Stomach (tissue), 9 donors: ENCODE measurements around the gene POLR3B. TPM values are rescaled to one million over a fixed set of nuclear protein-coding genes. Genes with fewer than 3 reads are reported as not detected.

Source experiments
- DNase-seq, 2 donors: peaks; one replicate each; pipeline versions ENCODE4 v3.0.0 to v3.0.0-alpha.2; 2013 to 2019
- H3K27ac ChIP-seq, 5 donors: fragments of 200-600 bp in 4 of 5; sonication (generic) in 4 of 5; one replicate each; pipeline ENCODE4 v1.5.1; 2013 to 2019; ENCODE audit warnings: mild to moderate bottlenecking in 1 of 5, moderate library complexity in 1 of 5
- H3K27me3 ChIP-seq, 3 donors: fragments of 200-600 bp; sonication (generic); one replicate each; pipeline ENCODE4 v1.5.1; 2017 to 2019; ENCODE audit warnings: mixed run types in 1 of 3
- H3K36me3 ChIP-seq, 4 donors: fragments of 200-600 bp; sonication (generic); 1 replicate in 3 of 4; 2 replicates in 1 of 4; pipeline ENCODE4 v1.5.1; 2016 to 2019
- H3K4me1 ChIP-seq, 4 donors: fragments of 200-600 bp; sonication (generic); one replicate each; pipeline ENCODE4 v1.5.1; 2016 to 2019
- H3K4me3 ChIP-seq, 4 donors: fragments of 200-600 bp; sonication (generic) in 3 of 4; one replicate each; pipeline ENCODE4 v1.5.1; 2016 to 2019; ENCODE audit warnings: mild to moderate bottlenecking in 1 of 4
- H3K9me3 ChIP-seq, 4 donors: fragments of 200-600 bp; sonication (generic); one replicate each; pipeline ENCODE4 v1.5.1; 2016 to 2019
- CTCF ChIP-seq, 7 experiments: fragments of 450-650 bp in 4 of 7; fragments of 200-600 bp in 3 of 7; sonication (generic) in 3 of 7; IDR thresholded peaks; one replicate each; pipeline ENCODE4 v1.5.1; 2016 to 2019; ENCODE audit warnings: antibody characterized with exemption in 7 of 7, control low read depth in 2 of 7, mild to moderate bottlenecking in 1 of 7
- EP300 ChIP-seq: sonication (generic); formaldehyde crosslinking; IDR thresholded peaks from one replicate; pipeline ENCODE4 v1.6.1; 2017; ENCODE audit warnings: antibody characterized with exemption
- POLR2A ChIP-seq, 4 donors: fragments of 450-650 bp; IDR thresholded peaks; one replicate each; pipeline ENCODE4 v1.6.1; 2016; ENCODE audit warnings: antibody characterized with exemption in 4 of 4, control low read depth in 2 of 4, mild to moderate bottlenecking in 1 of 4, moderate library complexity in 1 of 4
- POLR2AphosphoS5 ChIP-seq, 3 donors: sonication (generic); formaldehyde crosslinking; IDR thresholded peaks; one replicate each; pipeline ENCODE4 v1.6.1; 2016; ENCODE audit warnings: antibody characterized with exemption in 3 of 3
- WGBS, 5 donors: extraction: QIAGEN DNeasy Blood & Tissue Kit in 3 of 5; methylation state at CpG; one replicate each; pipeline versions ENCODE4 v1.1.5 to v1.1.7; 2013 to 2018; 5-methylcytosine and 5-hydroxymethylcytosine counted together
- intact Hi-C: fragments of 100-400 bp; cut with DNase I; formaldehyde crosslinking; loops from one replicate; pipeline ENCODE4 v1.15.1; 2023; ENCODE audit warnings: low total_unique reads
- polyA plus RNA-seq, 3 donors: library from polyadenylated mRNA; stranded (reverse); fragments of 200-250 nt; gene quantifications; one replicate each; pipeline ENCODE4 v1.2.3, GENCODE V29; 2013
- total RNA-seq, 5 donors: library from RNA; depleted of rRNA; stranded (reverse); fragments of >200 nt; gene quantifications; one replicate each; pipeline versions ENCODE4 v1.1.0 to v1.2.3, GENCODE V29; 2014 to 2016
- donor health status: healthy with polysubstance abuse.
- donor health status: Bipolar disorder and iron deficiency.
- donor health status: healthy.

POLR3B gene
- total and polyA plus RNA-seq, 8 donors = 0.87 to 31.2 (median 5.0) TPM

- 94 to 97% (median 94%) methylated on average over 5 of the region's 5 CpGs for WGBS, 5 donors
- intact Hi-C loops = no loop called here
- no peak overlapping the region for H3K4me3 ChIP-seq
- TF ChIP-seq POLR2AphosphoS5 (IDR thresholded peaks at IDR 0.05) (no peak), CTCF (IDR thresholded peaks at IDR 0.05) (no peak), EP300 (no peak), POLR2A (IDR thresholded peaks at IDR 0.05) (no peak)
- H3K36me3 ChIP-seq = no peaks in the 10 kb centered on the region
- no peaks in the 10 kb centered on the region for H3K27me3 ChIP-seq
- H3K27ac ChIP-seq = no peak overlapping the region
- H3K9me3 ChIP-seq = no peaks in the 10 kb centered on the region
- DNase-seq = no peak
- no peaks in the 10 kb centered on the region for H3K4me1 ChIP-seq
These were observed 132.7 kb downstream of the POLR3B start for GRCh38 chr12:106490264-106490663.

- Histone ChIP-seq H3K4me1 (no peaks in the 10 kb centered on the region), H3K36me3 (peaks cover 14 to 25% (median 23%) of the 10 kb centered on the region in 4 donors), H3K9me3 (no peaks in the 10 kb centered on the region), H3K27ac (no peak overlapping the region), H3K27me3 (no peaks in the 10 kb centered on the region), H3K4me3 (no peak overlapping the region)
- no peak for DNase-seq
- TF ChIP-seq CTCF (IDR thresholded peaks at IDR 0.05) (no peak), POLR2A (IDR thresholded peaks at IDR 0.05) (no peak), EP300 (no peak), POLR2AphosphoS5 (IDR thresholded peaks at IDR 0.05) (no peak)
- 94 to 98% (median 95%) methylated on average over 2 of the region's 2 CpGs for WGBS, 5 donors
- intact Hi-C loops = no loop called here
These were observed 135.3 kb downstream of the POLR3B start for GRCh38 chr12:106492857-106493256.

GRCh38 chr12:106493531-106493930 is 136.0 kb downstream of the POLR3B start:
- H3K27ac ChIP-seq = no peak overlapping the region
- H3K4me3 ChIP-seq = no peak overlapping the region
- intact Hi-C loops = no loop called here
- 61 to 68% (median 62%) methylated on average over 4 of the region's 4 CpGs for WGBS, 5 donors
- H3K36me3 ChIP-seq = peaks cover 15 to 32% (median 29%) of the 10 kb centered on the region in 4 donors
- peak in 1 of 2 donors; percentile 53 for DNase-seq
- H3K27me3 ChIP-seq = no peaks in the 10 kb centered on the region
- TF ChIP-seq POLR2A (IDR thresholded peaks at IDR 0.05) (no peak), CTCF (IDR thresholded peaks at IDR 0.05) (no peak), POLR2AphosphoS5 (IDR thresholded peaks at IDR 0.05) (no peak), EP300 (no peak)
- H3K9me3 ChIP-seq = no peaks in the 10 kb centered on the region
- no peaks in the 10 kb centered on the region for H3K4me1 ChIP-seq

GRCh38 chr12:106495354-106495965 is 137.9 kb downstream of the POLR3B start:
- Histone ChIP-seq H3K36me3 (peaks cover 15 to 51% (median 46%) of the 10 kb centered on the region in 4 donors), H3K27ac (no peak overlapping the region), H3K27me3 (no peaks in the 10 kb centered on the region), H3K4me3 (no peak overlapping the region), H3K4me1 (no peaks in the 10 kb centered on the region), H3K9me3 (no peaks in the 10 kb centered on the region)
- WGBS, 5 donors = 85 to 92% (median 90%) methylated on average over 5 of the region's 5 CpGs
- DNase-seq = no peak
- intact Hi-C loops = no loop called here
- no peak for TF ChIP-seq POLR2AphosphoS5 (IDR thresholded peaks at IDR 0.05)
- no peak for TF ChIP-seq CTCF (IDR thresholded peaks at IDR 0.05)
- TF ChIP-seq POLR2A (IDR thresholded peaks at IDR 0.05) = no peak
- no peak for TF ChIP-seq EP300
